Naive thymus-derived CD4-positive, alpha-beta T cell (primary cell): Measurements from ENCODE around the gene BIRC2. TPM values are rescaled to one million over a fixed set of nuclear protein-coding genes. Genes with fewer than 3 reads are reported as not detected.
A peak's percentile ranks its signal among the peaks of the same experiment; 100 is the strongest.

Source experiments
- ATAC-seq: fragments of 150-1000 bp; cut with Tn5 transposase; 2 replicates; pipeline ENCODE4 v1.10.0; 2021; ENCODE audit warnings: mild to moderate bottlenecking, moderate library complexity
- CTCF ChIA-PET: fragments of 350-600 bp; sonication (Branson Sonifier 250); formaldehyde crosslinking; loops from one replicate; lab custom pipeline; 2021; ENCODE audit warnings: antibody characterized with exemption; lab: Charles Lee
- POLR2A ChIA-PET: fragments of 350-600 bp; sonication (Branson Sonifier 250); formaldehyde crosslinking; loops from one replicate; lab custom pipeline; 2021; ENCODE audit warnings: antibody characterized with exemption, inconsistent platforms; lab: Charles Lee
- DNase-seq, 9 donors: peaks; one replicate each; pipeline versions ENCODE4 v3.0.0 to v3.0.0-alpha.2; 2020 to 2022; ENCODE audit warnings: mixed read lengths in 1 of 9
- H3K27ac ChIP-seq: one replicate; pipeline ENCODE4 v1.7.0; 2013; ENCODE audit warnings: mild to moderate bottlenecking, low read depth, low read length, moderate library complexity
- H3K27me3 ChIP-seq, 2 donors: one replicate each; pipeline ENCODE4 v1.7.0; 2013; ENCODE audit warnings: low read length in 2 of 2, mild to moderate bottlenecking in 2 of 2, moderate library complexity in 2 of 2; ENCODE audit not compliant: control insufficient read depth in 2 of 2, insufficient read depth in 2 of 2
- H3K36me3 ChIP-seq, 3 experiments: 1 replicate in 2 of 3; 2 replicates in 1 of 3; pipeline ENCODE4 v1.7.0; 2013; ENCODE audit warnings: low read length in 3 of 3, mild to moderate bottlenecking in 3 of 3, moderate library complexity in 1 of 3; ENCODE audit not compliant: insufficient read depth in 3 of 3, control insufficient read depth in 2 of 3
- H3K4me1 ChIP-seq, 2 donors: one replicate each; pipeline ENCODE4 v1.7.0; 2013; ENCODE audit warnings: low read length in 2 of 2, mild to moderate bottlenecking in 2 of 2, moderate library complexity in 1 of 2; ENCODE audit not compliant: control insufficient read depth in 2 of 2, insufficient read depth in 2 of 2
- H3K4me3 ChIP-seq: 2 replicates; pipeline ENCODE4 v1.7.0; 2013; ENCODE audit warnings: mild to moderate bottlenecking, low read length
- H3K9me3 ChIP-seq, 3 experiments: 1 replicate in 2 of 3; 2 replicates in 1 of 3; pipeline ENCODE4 v1.7.0; 2013; ENCODE audit warnings: low read length in 3 of 3; ENCODE audit not compliant: control insufficient read depth in 2 of 3
- H3K27ac Mint-ChIP-seq, 9 donors: one replicate each; pipeline ENCODE4 v1.8.0; 2020 to 2022; ENCODE audit warnings: mixed read lengths in 9 of 9, mild to moderate bottlenecking in 8 of 9, moderate library complexity in 5 of 9, inconsistent platforms in 2 of 9
- H3K27me3 Mint-ChIP-seq, 5 donors: one replicate each; pipeline ENCODE4 v1.8.0; 2021 to 2022; ENCODE audit warnings: mixed read lengths in 5 of 5, mild to moderate bottlenecking in 1 of 5
- H3K36me3 Mint-ChIP-seq, 5 donors: one replicate each; pipeline ENCODE4 v1.8.0; 2020 to 2022; ENCODE audit warnings: mixed read lengths in 5 of 5, mild to moderate bottlenecking in 3 of 5, inconsistent platforms in 1 of 5
- H3K4me1 Mint-ChIP-seq, 7 donors: one replicate each; pipeline ENCODE4 v1.8.0; 2020 to 2022; ENCODE audit warnings: mixed read lengths in 7 of 7, mild to moderate bottlenecking in 3 of 7, inconsistent platforms in 1 of 7
- H3K4me3 Mint-ChIP-seq, 10 donors: one replicate each; pipeline ENCODE4 v1.8.0; 2020 to 2022; ENCODE audit warnings: mild to moderate bottlenecking in 10 of 10, mixed read lengths in 10 of 10, moderate library complexity in 6 of 10, inconsistent platforms in 2 of 10
- H3K9me3 Mint-ChIP-seq, 11 donors: one replicate each; pipeline ENCODE4 v1.8.0; 2020 to 2022; ENCODE audit warnings: mixed read lengths in 11 of 11, mild to moderate bottlenecking in 4 of 11, inconsistent platforms in 1 of 11, moderate library complexity in 1 of 11
- intact Hi-C, 2 donors: fragments of 100-400 bp; cut with micrococcal nuclease; formaldehyde crosslinking; loops; one replicate each; pipeline ENCODE4 v1.15.1; 2023
- polyA plus RNA-seq, 2 donors: library from polyadenylated mRNA; unstranded; fragments of 300-500 nt; fragmentation: Illumina TruSeq; gene quantifications; one replicate each; pipeline ENCODE4 v1.2.3, GENCODE V29; 2021
- total RNA-seq, 6 experiments: library from RNA in 5 of 6; stranded (reverse) in 5 of 6; gene quantifications; 1 replicate in 5 of 6; 2 replicates in 1 of 6; pipeline ENCODE4 v1.2.3 and lab custom pipeline; 2021 to 2026

BIRC2 gene
- total and polyA plus RNA-seq, 7 experiments from 2014 or later = 35.2 to 103 (median 61.5) TPM

DNA sequence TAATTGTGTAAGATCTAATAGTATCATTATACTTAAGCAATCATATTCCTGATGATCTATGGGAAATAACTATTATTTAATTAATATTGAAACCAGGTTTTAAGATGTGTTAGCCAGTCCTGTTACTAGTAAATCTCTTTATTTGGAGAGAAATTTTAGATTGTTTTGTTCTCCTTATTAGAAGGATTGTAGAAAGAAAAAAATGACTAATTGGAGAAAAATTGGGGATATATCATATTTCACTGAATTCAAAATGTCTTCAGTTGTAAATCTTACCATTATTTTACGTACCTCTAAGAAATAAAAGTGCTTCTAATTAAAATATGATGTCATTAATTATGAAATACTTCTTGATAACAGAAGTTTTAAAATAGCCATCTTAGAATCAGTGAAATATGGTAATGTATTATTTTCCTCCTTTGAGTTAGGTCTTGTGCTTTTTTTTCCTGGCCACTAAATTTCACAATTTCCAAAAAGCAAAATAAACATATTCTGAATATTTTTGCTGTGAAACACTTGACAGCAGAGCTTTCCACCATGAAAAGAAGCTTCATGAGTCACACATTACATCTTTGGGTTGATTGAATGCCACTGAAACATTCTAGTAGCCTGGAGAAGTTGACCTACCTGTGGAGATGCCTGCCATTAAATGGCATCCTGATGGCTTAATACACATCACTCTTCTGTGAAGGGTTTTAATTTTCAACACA lies 23.3 kb upstream of the BIRC2 start:
- Mint-ChIP-seq H3K9me3 (no peaks in the 10 kb centered on the region), H3K36me3 (peaks cover 0 to 44% (median 32%) of the 10 kb centered on the region in 5 donors), H3K4me1 (peaks cover 33 to 76% (median 63%) of the 10 kb centered on the region in 7 donors), H3K4me3 (peak overlapping the region in 4 of 10 donors; percentile 7 to 81 (median 46)), H3K27ac (peak overlapping the region in 7 of 9 donors; percentile 42 to 94 (median 67)), H3K27me3 (no peaks in the 10 kb centered on the region)
- H3K36me3 ChIP-seq = peaks cover 18 to 28% (median 20%) of the 10 kb centered on the region in 3 experiments
- DNase-seq (no peak), ATAC-seq (no peak)
- H3K4me3 ChIP-seq = no peak overlapping the region
- H3K4me1 ChIP-seq = peaks cover 23 to 39% of the 10 kb centered on the region in 2 donors
- ChIA-PET CTCF (interaction anchor here (0.5 to 2.2 kb wide), 3 partner anchors 30 to 139 kb away, joined by 3 to 10 read pairs (median 9); no protein-coding TSS in a partner anchor), POLR2A (interaction anchor here (0.8 to 1.7 kb wide), 2 partner anchors 18 to 29 kb away, joined by 3 to 10 read pairs; no protein-coding TSS in a partner anchor)
- peak overlapping the region; percentile 56 for H3K27ac ChIP-seq
- H3K9me3 ChIP-seq = no peaks in the 10 kb centered on the region
- H3K27me3 ChIP-seq = no peaks in the 10 kb centered on the region
- intact Hi-C loops = no loop called here

DNA sequence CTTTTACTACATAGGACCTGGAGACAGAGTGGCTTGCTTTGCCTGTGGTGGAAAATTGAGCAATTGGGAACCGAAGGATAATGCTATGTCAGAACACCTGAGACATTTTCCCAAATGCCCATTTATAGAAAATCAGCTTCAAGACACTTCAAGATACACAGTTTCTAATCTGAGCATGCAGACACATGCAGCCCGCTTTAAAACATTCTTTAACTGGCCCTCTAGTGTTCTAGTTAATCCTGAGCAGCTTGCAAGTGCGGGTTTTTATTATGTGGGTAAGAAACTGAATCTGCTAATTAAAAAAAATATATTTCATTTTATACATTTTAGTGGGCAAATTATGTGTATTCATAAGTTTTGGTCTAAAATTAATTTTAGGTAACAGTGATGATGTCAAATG lies 21.9 kb upstream of the BIRC2 start:
- CTCF ChIA-PET = interaction anchor here (1.9 to 2.2 kb wide), 2 partner anchors 31 to 35 kb away, joined by 9 to 10 read pairs; no protein-coding TSS in a partner anchor
- no peak for ATAC-seq

DNA sequence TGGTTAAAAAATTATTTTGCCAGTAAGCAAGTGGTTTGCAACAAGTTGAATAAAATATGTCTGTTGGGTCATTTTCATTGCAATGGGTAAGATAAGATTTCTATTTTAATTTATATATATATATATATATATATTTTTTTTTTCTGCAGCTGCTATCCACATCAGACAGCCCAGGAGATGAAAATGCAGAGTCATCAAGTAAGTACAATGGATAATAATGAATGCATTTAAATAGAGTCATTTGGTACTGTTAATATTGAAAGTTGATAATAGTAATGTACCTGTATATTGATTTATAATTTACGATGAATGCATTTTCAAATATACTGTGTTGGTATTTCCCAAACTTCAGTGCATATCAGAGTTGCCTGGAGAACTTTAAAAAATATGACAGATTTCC lies 18.3 kb upstream of the BIRC2 start:
- CTCF ChIA-PET = no interaction called here
- Histone ChIP-seq H3K9me3 (no peaks in the 10 kb centered on the region), H3K27me3 (no peaks in the 10 kb centered on the region), H3K4me1 (peaks cover 7 to 11% of the 10 kb centered on the region in 2 donors), H3K27ac (no peak overlapping the region), H3K4me3 (no peak overlapping the region), H3K36me3 (peaks cover 45 to 58% (median 45%) of the 10 kb centered on the region in 3 experiments)
- Mint-ChIP-seq H3K36me3 (peaks cover 0 to 51% (median 45%) of the 10 kb centered on the region in 5 donors), H3K27ac (peak overlapping the region in 3 of 9 donors; percentile 43 to 94 (median 58)), H3K27me3 (no peaks in the 10 kb centered on the region), H3K4me3 (no peak overlapping the region), H3K4me1 (peaks cover 10 to 49% (median 44%) of the 10 kb centered on the region in 7 donors), H3K9me3 (no peaks in the 10 kb centered on the region)
- POLR2A ChIA-PET = no interaction called here
- ATAC-seq (no peak), DNase-seq (no peak)
- intact Hi-C loops = loop anchor here in 1 of 2 donors (5.0 kb wide), 1 partner anchor 416 kb away; no protein-coding TSS in a partner anchor

More for the DNA sequence above, 21.9 kb upstream of the BIRC2 start:
- DNase-seq = peak in 1 of 9 donors; percentile 38
- peak overlapping the region; percentile 54 for H3K27ac ChIP-seq
- H3K4me3 ChIP-seq = no peak overlapping the region
- H3K27me3 ChIP-seq = no peaks in the 10 kb centered on the region
- no peaks in the 10 kb centered on the region for H3K9me3 Mint-ChIP-seq
- peaks cover 0 to 42% (median 41%) of the 10 kb centered on the region in 5 donors for H3K36me3 Mint-ChIP-seq
- no peaks in the 10 kb centered on the region for H3K9me3 ChIP-seq
- H3K4me1 Mint-ChIP-seq = peaks cover 25 to 66% (median 57%) of the 10 kb centered on the region in 7 donors
- POLR2A ChIA-PET = interaction anchor here (1.7 kb wide), 1 partner anchor 31 kb away, joined by 10 read pairs; no protein-coding TSS in a partner anchor
- peaks cover 23 to 29% of the 10 kb centered on the region in 2 donors for H3K4me1 ChIP-seq
- peak overlapping the region in 2 of 10 donors; percentile 16 to 47 for H3K4me3 Mint-ChIP-seq
- intact Hi-C loops = loop anchor here in 1 of 2 donors (5.0 kb wide), 1 partner anchor 413 kb away; no protein-coding TSS in a partner anchor
- peak overlapping the region in 7 of 9 donors; percentile 33 to 94 (median 67) for H3K27ac Mint-ChIP-seq
- H3K36me3 ChIP-seq = peaks cover 28 to 36% (median 31%) of the 10 kb centered on the region in 3 experiments
- H3K27me3 Mint-ChIP-seq = no peaks in the 10 kb centered on the region

DNA sequence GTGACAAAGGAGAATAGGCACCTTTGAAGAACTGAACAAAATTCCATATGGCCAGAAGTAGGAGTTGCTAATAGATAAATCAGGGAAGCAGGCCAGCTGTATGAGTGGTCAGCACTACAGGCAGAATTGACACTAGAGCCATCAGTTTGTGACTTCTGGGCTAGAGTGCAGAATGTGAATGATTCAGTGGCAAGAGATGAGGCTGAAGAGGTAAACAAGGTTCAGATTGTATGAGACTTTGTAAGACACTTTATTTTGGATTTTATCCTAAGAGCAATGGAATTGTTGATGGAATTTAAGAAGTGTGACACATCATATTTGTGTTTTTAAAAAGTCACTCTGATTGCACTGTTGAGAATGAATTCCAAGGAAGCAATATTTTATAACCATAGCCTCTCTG lies 16.8 kb upstream of the BIRC2 start:
- H3K27ac ChIP-seq = peak overlapping the region; percentile 2
- ChIA-PET POLR2A (no interaction called here), CTCF (no interaction called here)
- no peaks in the 10 kb centered on the region for H3K27me3 Mint-ChIP-seq
- peaks cover 45 to 50% (median 45%) of the 10 kb centered on the region in 3 experiments for H3K36me3 ChIP-seq
- H3K4me3 ChIP-seq = no peak overlapping the region
- intact Hi-C loops = no loop called here
- H3K4me1 ChIP-seq = no peaks in the 10 kb centered on the region
- peak overlapping the region in 7 of 9 donors; percentile 30 to 94 (median 63) for H3K27ac Mint-ChIP-seq
- no peaks in the 10 kb centered on the region for H3K9me3 ChIP-seq
- H3K36me3 Mint-ChIP-seq = peaks cover 0 to 54% (median 40%) of the 10 kb centered on the region in 5 donors
- no peak overlapping the region for H3K4me3 Mint-ChIP-seq
- DNase-seq = no peak
- no peaks in the 10 kb centered on the region for H3K9me3 Mint-ChIP-seq
- H3K4me1 Mint-ChIP-seq = peaks cover 5 to 41% (median 33%) of the 10 kb centered on the region in 7 donors
- ATAC-seq = no peak
- H3K27me3 ChIP-seq = no peaks in the 10 kb centered on the region

DNA sequence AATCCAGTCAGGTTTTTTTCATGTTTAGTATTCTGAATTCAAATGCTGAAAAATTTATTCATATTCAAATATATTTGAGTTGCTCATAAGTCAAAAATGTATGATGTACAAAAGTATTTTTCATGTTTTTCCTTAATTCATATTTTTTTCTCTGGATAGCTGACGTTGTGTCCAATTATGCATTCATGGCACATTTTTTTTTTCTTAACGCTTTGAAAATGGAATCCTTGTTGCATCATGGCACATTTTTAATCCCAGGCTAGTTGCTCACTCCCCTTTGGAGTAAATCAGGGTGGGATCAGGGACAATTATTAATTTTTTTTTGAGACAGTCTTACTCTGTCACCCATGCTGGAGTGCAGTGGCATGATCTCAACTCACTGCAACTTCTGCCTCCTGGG lies 15.7 kb upstream of the BIRC2 start:
- no peak for DNase-seq
- Mint-ChIP-seq H3K4me3 (no peak overlapping the region), H3K27me3 (no peaks in the 10 kb centered on the region), H3K27ac (peak overlapping the region in 5 of 9 donors; percentile 22 to 83 (median 60)), H3K9me3 (no peaks in the 10 kb centered on the region), H3K36me3 (peaks cover 0 to 53% (median 35%) of the 10 kb centered on the region in 5 donors), H3K4me1 (peaks cover 5 to 33% (median 23%) of the 10 kb centered on the region in 7 donors)
- Histone ChIP-seq H3K4me3 (no peak overlapping the region), H3K36me3 (peaks cover 41 to 54% (median 43%) of the 10 kb centered on the region in 3 experiments), H3K9me3 (no peaks in the 10 kb centered on the region), H3K27me3 (no peaks in the 10 kb centered on the region), H3K27ac (no peak overlapping the region), H3K4me1 (no peaks in the 10 kb centered on the region)
- CTCF ChIA-PET = no interaction called here
- intact Hi-C loops = no loop called here
- POLR2A ChIA-PET = interaction anchor here (0.7 to 1.2 kb wide), 2 partner anchors 25 to 90 kb away, joined by 3 read pairs; no protein-coding TSS in a partner anchor
- ATAC-seq = no peak

DNA sequence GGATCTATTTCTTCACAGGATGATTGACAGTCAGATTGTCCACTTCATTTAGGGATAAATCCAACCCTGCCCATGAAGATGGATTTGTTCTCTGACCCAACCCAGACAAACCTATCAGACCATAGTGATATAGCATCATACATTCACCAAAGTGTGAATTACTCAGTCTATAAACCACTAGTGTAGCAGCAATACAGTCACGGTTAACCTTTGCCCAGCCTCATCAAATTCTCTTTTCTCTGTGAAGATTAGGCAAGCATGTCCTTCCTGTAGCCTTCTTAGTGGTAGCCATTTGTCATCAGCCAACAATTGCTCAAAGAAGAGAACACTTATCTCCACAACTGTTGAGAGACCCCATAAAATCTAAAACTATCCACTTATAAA lies 14.4 kb upstream of the BIRC2 start:
- no peak overlapping the region for H3K4me3 ChIP-seq
- no peaks in the 10 kb centered on the region for H3K4me1 ChIP-seq
- H3K36me3 ChIP-seq = peaks cover 38 to 54% (median 42%) of the 10 kb centered on the region in 3 experiments
- ChIA-PET POLR2A (interaction anchor here (1.7 kb wide), 1 partner anchor 14 kb away, joined by 8 read pairs; no protein-coding TSS in a partner anchor), CTCF (no interaction called here)
- Mint-ChIP-seq H3K9me3 (no peaks in the 10 kb centered on the region), H3K27me3 (no peaks in the 10 kb centered on the region), H3K27ac (peak overlapping the region in 8 of 9 donors; percentile 6 to 75 (median 41)), H3K4me1 (peaks cover 0 to 28% (median 20%) of the 10 kb centered on the region in 7 donors), H3K36me3 (peaks cover 0 to 51% (median 32%) of the 10 kb centered on the region in 5 donors), H3K4me3 (no peak overlapping the region)
- H3K27ac ChIP-seq = peak overlapping the region; percentile 42
- no peak for ATAC-seq
- H3K27me3 ChIP-seq = no peaks in the 10 kb centered on the region
- no peaks in the 10 kb centered on the region for H3K9me3 ChIP-seq
- intact Hi-C loops = loop anchor here in 1 of 2 donors (1.0 kb wide), 1 partner anchor 10 kb away; no protein-coding TSS in a partner anchor
- no peak for DNase-seq
